ENCODE data around the gene SLC6A18.

SLC6A18 gene

DNA sequence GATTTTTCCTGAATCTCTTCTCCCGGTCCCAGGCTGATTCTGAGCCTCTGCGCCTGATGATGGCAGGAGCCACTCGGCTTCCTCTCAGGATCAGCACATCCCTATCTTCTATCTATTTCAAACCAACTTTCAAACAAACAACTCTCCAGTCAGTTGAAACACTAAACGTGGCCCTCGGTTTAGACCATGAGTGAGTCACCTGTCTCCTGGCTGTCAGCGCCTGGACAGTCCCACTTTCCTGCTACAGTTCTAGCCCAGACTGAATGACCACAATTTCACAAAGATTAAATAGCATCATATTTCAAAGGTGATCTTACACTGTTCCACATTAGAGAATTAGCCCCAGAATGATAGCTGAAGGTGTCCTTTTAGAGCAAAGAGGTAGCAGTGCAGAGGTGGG, 17.6 kb upstream of the SLC6A18 start:
- Histone ChIP-seq H3K27me3 (ENCODE audit: control insufficient read depth, insufficient read depth, low read length) (no peaks in the 10 kb centered on the region), H3K4me3 (ENCODE audit: low read depth, low read length) (no peak overlapping the region), H3K36me3 (ENCODE audit: control insufficient read depth, insufficient read depth, low read length) (no peaks in the 10 kb centered on the region), H3K9ac (ENCODE audit: low read depth, low read length) (no peak overlapping the region), H3K4me1 (ENCODE audit: control insufficient read depth, insufficient read depth, low read length) (no peaks in the 10 kb centered on the region), H3K9me3 (ENCODE audit: control insufficient read depth, insufficient read depth, low read length) (no peaks in the 10 kb centered on the region)

DNA sequence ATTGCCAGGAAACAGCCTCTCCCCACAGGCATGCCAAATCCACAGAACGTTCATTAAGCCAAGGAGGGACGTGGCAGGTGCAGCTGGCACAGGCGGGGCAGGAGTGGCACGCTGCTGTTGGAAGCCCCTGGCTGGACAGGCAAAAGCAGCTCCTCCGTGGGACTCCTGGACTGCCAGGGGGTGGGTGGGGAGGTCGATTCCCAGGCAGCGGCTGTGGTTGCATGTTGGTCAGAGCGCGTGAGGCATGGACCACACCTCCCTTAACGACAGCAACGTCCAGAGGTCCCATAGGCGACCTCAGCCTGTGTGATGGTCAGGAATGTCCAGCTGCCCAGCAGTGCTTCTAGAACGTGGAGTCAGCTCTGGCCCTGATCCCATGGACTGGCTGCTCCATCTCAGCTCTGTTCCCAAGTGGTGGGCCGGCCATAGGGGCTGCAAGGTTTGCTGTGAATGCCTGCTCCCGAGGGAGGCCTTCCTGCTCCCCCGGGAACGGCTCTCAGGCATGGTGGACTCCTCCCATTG, 16.9 kb upstream of the SLC6A18 start:
- Histone ChIP-seq H3K4me1 (ENCODE audit: control insufficient read depth, insufficient read depth, low read length) (no peaks in the 10 kb centered on the region), H3K4me3 (ENCODE audit: low read depth, low read length) (no peak overlapping the region), H3K27me3 (ENCODE audit: control insufficient read depth, insufficient read depth, low read length) (no peaks in the 10 kb centered on the region), H3K9ac (ENCODE audit: low read depth, low read length) (no peak overlapping the region), H3K9me3 (ENCODE audit: control insufficient read depth, insufficient read depth, low read length) (no peaks in the 10 kb centered on the region), H3K36me3 (ENCODE audit: control insufficient read depth, insufficient read depth, low read length) (no peaks in the 10 kb centered on the region)

DNA sequence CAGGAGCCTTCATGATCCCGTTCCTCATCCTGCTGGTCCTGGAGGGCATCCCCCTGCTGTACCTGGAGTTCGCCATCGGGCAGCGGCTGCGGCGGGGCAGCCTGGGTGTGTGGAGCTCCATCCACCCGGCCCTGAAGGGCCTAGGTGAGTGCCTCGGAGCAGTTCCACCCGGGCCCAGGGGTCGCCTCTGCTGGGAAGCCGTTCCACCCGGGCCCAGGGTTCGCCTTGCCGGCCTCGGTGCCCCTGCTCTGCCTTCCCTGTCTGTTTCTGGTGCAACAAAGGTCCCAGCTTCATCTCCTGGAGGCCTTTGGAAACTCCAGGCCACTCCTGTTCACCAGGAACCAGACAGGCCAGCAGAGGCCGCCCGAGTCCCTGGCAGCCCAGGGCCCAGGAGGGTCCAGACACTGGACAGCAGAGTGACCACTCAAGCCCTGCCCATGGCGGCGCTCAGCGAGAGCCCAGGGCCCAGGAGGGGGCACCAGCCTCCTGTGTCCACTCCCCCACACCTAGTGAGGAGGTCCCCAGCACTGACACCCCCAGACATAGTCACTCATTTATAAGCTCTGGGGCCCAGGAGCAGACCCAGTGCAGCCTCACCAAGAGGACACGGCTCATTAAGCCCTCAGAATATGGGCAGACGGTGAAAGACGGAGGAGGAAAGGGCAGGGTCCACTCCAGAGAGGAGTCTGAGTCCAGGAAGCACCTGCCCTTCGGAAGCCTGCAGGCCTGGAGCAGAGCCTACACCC, 16.3 kb upstream of the SLC6A18 start:
- no peak overlapping the region for H3K9ac ChIP-seq (ENCODE audit: low read depth, low read length)
- H3K27me3 ChIP-seq (ENCODE audit: control insufficient read depth, insufficient read depth, low read length), result no peaks in the 10 kb centered on the region
- no peaks in the 10 kb centered on the region for H3K4me1 ChIP-seq (ENCODE audit: control insufficient read depth, insufficient read depth, low read length)

DNA sequence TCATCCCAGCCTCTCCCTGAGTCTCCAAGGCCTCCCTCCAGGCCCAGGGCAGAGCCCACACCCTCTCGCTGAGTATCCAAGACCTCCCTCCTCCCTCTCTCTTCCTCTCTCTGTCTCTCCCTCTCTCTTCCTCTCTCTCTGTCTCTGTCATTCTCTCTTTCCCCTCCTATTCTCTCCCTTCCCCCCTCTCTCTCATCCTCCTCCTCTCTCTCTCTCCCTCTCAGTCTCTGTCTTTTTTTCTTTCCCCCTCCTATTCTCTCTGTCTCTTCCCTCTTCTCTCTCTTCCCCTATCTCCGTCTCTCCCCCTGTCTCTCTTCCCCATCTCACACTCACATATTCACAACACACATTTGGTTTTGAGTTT, 15.7 kb upstream of the SLC6A18 start:
- Histone ChIP-seq H3K36me3 (ENCODE audit: control insufficient read depth, insufficient read depth, low read length) (no peaks in the 10 kb centered on the region), H3K9me3 (ENCODE audit: control insufficient read depth, insufficient read depth, low read length) (no peaks in the 10 kb centered on the region), H3K27me3 (ENCODE audit: control insufficient read depth, insufficient read depth, low read length) (no peaks in the 10 kb centered on the region), H3K4me1 (ENCODE audit: control insufficient read depth, insufficient read depth, low read length) (no peaks in the 10 kb centered on the region), H3K4me3 (ENCODE audit: low read depth, low read length) (no peak overlapping the region), H3K9ac (ENCODE audit: low read depth, low read length) (no peak overlapping the region)

More for the DNA sequence above, 16.3 kb upstream of the SLC6A18 start:
- Histone ChIP-seq H3K36me3 (ENCODE audit: control insufficient read depth, insufficient read depth, low read length) (no peaks in the 10 kb centered on the region), H3K9me3 (ENCODE audit: control insufficient read depth, insufficient read depth, low read length) (no peaks in the 10 kb centered on the region), H3K4me3 (ENCODE audit: low read depth, low read length) (no peak overlapping the region)

DNA sequence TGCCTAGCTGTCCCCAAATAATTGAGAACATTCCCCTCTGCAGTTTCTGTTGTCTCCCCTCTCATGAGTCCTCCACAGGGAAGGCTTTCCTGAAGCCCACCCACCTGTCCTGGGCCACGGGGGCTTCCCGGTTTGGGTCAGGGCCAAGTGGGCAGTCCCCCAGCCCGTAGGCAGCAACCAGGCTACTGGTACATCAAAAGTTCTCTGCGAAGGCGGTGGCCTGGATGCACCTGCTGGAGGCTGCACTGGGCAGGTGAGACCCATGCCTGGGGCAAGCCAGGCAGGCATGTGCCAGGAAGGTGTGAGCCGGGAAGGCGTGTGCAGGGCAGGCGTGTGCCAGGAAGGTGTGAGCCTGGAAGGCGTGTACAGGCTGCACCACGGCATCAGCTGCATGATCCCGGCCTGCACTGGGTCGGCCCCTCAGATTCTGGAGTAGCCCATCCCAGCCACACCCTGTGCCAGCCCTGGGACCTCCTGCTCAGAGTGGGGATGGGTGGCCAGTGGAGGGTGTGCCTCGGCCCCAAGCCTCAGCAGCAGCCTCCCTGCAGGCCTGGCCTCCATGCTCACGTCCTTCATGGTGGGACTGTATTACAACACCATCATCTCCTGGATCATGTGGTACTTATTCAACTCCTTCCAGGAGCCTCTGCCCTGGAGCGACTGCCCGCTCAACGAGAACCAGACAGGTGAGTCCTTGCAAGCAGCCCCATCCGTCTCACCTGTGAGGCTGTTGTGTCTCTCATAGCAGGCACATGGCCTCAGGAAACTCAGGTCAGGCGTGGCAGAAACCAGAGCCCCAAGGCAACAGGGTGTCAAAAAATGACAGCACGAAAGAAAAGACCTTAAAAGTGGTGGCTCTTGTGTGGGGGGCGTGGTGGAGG, 15.0 kb upstream of the SLC6A18 start:
- Histone ChIP-seq H3K27me3 (ENCODE audit: control insufficient read depth, insufficient read depth, low read length) (no peaks in the 10 kb centered on the region), H3K9me3 (ENCODE audit: control insufficient read depth, insufficient read depth, low read length) (no peaks in the 10 kb centered on the region), H3K4me1 (ENCODE audit: control insufficient read depth, insufficient read depth, low read length) (no peaks in the 10 kb centered on the region), H3K36me3 (ENCODE audit: control insufficient read depth, insufficient read depth, low read length) (no peaks in the 10 kb centered on the region), H3K9ac (ENCODE audit: low read depth, low read length) (no peak overlapping the region), H3K4me3 (ENCODE audit: low read depth, low read length) (no peak overlapping the region)

DNA sequence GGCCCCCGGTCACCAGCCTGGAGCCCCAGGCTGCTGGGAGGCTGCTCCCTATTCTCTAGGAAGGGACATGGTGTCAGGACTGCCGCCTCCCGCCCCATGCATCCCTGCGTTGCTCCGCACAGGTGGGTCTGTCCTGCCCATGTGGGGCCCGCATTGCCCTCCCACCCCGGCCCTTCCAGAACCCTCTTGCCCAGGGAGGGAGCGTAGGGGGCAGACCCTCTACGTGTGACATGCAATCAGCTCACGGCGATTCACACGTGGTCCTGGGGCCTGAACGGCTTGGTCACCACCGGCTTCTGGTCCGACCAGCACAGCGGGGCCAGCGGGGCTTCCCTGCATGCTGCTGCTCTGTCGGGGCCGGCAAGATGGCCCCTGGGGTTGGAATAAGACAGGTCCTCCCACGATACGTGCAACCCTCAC, 14.3 kb upstream of the SLC6A18 start:
- Histone ChIP-seq H3K4me3 (ENCODE audit: low read depth, low read length) (no peak overlapping the region), H3K9me3 (ENCODE audit: control insufficient read depth, insufficient read depth, low read length) (no peaks in the 10 kb centered on the region), H3K27me3 (ENCODE audit: control insufficient read depth, insufficient read depth, low read length) (no peaks in the 10 kb centered on the region), H3K36me3 (ENCODE audit: control insufficient read depth, insufficient read depth, low read length) (no peaks in the 10 kb centered on the region), H3K9ac (ENCODE audit: low read depth, low read length) (no peak overlapping the region), H3K4me1 (ENCODE audit: control insufficient read depth, insufficient read depth, low read length) (no peaks in the 10 kb centered on the region)

DNA sequence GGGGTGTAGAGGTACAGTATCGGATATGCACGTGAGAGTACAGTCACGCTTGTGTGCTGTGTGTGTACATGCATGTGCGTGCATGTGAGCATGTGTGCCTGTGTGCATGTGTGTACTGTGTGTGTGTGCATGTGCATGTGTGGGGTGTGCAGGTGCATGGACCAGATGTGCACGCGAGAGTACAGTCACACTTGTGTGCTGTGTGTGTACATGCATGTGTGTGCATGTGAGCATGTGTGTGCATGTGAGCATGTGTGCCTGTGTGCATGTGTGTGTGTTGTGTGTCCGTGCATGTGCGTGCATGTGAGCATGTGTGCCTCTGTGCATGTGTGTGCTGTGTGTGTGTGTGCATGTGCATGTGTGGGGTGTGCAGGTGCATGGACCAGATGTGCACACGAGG, 13.5 kb upstream of the SLC6A18 start:
- H3K36me3 ChIP-seq (ENCODE audit: control insufficient read depth, insufficient read depth, low read length), result no peaks in the 10 kb centered on the region
- no peaks in the 10 kb centered on the region for H3K4me1 ChIP-seq (ENCODE audit: control insufficient read depth, insufficient read depth, low read length)
- H3K4me3 ChIP-seq (ENCODE audit: low read depth, low read length), result no peak overlapping the region
- H3K27me3 ChIP-seq (ENCODE audit: control insufficient read depth, insufficient read depth, low read length), result no peaks in the 10 kb centered on the region
- H3K9me3 ChIP-seq (ENCODE audit: control insufficient read depth, insufficient read depth, low read length), result no peaks in the 10 kb centered on the region
- no peak overlapping the region for H3K9ac ChIP-seq (ENCODE audit: low read depth, low read length)

DNA sequence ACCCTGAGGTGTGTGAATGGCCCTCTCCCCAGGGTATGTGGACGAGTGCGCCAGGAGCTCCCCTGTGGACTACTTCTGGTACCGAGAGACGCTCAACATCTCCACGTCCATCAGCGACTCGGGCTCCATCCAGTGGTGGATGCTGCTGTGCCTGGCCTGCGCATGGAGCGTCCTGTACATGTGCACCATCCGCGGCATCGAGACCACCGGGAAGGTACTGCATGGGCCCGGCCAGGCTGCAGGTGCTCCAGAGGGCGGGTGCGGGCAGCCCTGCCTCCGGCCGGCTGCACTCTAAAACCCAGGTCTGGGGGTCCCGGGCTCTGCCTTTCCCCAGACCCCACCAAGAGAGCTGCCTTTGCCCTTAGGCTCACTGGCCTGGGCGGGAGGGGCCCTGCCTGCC, 12.9 kb upstream of the SLC6A18 start:
- Histone ChIP-seq H3K4me1 (ENCODE audit: control insufficient read depth, insufficient read depth, low read length) (no peaks in the 10 kb centered on the region), H3K9ac (ENCODE audit: low read depth, low read length) (no peak overlapping the region), H3K27me3 (ENCODE audit: control insufficient read depth, insufficient read depth, low read length) (no peaks in the 10 kb centered on the region), H3K9me3 (ENCODE audit: control insufficient read depth, insufficient read depth, low read length) (no peaks in the 10 kb centered on the region), H3K4me3 (ENCODE audit: low read depth, low read length) (no peak overlapping the region), H3K36me3 (ENCODE audit: control insufficient read depth, insufficient read depth, low read length) (no peaks in the 10 kb centered on the region)

DNA sequence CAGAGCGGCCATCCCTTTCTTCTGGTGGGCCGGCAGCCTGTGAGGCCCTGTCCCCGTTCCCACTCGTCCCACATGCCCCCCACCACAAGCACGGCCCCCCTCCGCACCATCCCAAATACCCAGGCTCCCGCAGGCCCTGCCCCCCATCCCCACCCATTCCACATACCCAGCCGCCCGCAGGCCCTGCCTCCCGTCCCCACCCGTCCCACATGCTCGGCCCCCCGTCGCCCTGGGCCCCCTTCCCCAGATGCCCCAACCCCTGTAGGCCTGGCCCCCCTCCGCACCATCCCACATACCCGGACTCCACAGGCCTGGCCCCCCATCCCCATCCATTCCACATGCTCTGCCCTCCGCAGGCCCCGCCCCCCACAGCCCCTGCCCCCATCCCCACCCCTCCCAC, 12.3 kb upstream of the SLC6A18 start:
- Histone ChIP-seq H3K4me1 (ENCODE audit: control insufficient read depth, insufficient read depth, low read length) (no peaks in the 10 kb centered on the region), H3K9me3 (ENCODE audit: control insufficient read depth, insufficient read depth, low read length) (no peaks in the 10 kb centered on the region), H3K27me3 (ENCODE audit: control insufficient read depth, insufficient read depth, low read length) (no peaks in the 10 kb centered on the region), H3K9ac (ENCODE audit: low read depth, low read length) (no peak overlapping the region), H3K4me3 (ENCODE audit: low read depth, low read length) (no peak overlapping the region), H3K36me3 (ENCODE audit: control insufficient read depth, insufficient read depth, low read length) (no peaks in the 10 kb centered on the region)

DNA sequence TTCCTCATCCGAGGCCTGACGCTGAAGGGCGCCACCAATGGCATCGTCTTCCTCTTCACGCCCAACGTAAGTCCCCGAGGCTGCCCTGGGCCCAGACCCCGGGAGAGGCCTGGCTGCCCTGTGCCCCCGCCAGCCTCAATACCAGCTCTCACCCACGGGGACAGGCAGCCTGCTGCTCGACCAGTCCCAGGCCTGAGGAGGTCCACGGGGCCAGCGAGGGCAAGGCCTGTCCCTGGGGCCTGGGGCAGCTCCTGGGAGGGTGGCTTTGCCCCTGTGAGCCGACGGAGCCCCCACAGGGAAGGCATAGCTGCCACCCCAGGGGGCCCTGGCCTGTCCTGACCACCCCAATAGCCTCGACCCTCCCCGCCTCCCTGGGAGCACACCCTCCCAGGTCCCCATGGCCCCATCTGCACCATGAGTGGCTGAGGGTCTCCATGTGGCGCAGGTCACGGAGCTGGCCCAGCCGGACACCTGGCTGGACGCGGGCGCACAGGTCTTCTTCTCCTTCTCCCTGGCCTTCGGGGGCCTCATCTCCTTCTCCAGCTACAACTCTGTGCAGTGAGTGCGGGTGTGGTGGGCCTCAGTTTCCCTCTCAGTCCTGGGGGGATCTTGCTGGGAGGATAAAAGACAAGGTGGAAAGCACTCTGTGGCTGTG, 11.5 kb upstream of the SLC6A18 start:
- H3K27me3 ChIP-seq (ENCODE audit: control insufficient read depth, insufficient read depth, low read length), result no peaks in the 10 kb centered on the region
- H3K4me3 ChIP-seq (ENCODE audit: low read depth, low read length), result no peak overlapping the region
- no peaks in the 10 kb centered on the region for H3K36me3 ChIP-seq (ENCODE audit: control insufficient read depth, insufficient read depth, low read length)
- no peak overlapping the region for H3K9ac ChIP-seq (ENCODE audit: low read depth, low read length)
- no peaks in the 10 kb centered on the region for H3K4me1 ChIP-seq (ENCODE audit: control insufficient read depth, insufficient read depth, low read length)
- no peaks in the 10 kb centered on the region for H3K9me3 ChIP-seq (ENCODE audit: control insufficient read depth, insufficient read depth, low read length)

DNA sequence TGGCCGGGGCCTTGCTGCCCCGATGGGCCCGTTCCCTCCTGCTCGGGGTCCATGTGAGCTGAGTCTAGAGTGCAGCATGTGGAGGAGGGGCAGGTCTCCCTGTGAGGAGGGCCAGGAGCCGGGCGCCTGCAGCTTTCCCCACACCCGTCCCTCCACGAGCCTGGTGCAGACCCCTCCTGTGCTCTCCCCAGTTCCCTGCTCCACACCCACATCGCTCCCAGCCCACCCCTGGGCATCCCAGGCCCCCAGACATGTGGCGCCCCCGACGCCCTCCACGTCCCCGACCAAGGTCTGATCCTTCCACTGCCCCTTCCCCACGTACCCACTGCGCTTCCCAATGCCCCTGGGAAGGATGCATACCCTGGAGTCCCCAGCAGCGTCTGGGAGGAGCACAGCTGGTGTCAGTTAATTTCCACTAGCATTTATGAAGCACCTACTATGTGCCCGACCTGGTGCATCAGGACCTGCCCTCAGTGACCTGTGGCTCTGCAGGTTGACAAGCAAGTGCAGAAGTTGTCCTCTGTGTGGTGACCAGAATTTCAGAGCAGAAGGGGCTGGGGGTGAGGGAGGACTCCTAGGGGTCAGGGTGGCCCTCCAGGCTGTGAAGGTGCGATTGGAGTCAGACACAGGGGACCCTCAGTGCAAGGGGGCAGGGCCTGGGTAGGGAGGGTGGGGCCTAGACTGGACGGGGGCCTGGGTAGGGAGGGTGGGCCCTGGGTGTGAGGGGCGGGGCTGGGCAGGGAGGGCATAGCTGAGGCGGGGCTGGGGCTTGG, 10.8 kb upstream of the SLC6A18 start:
- H3K27me3 ChIP-seq (ENCODE audit: control insufficient read depth, insufficient read depth, low read length), result no peaks in the 10 kb centered on the region
- no peak overlapping the region for H3K4me3 ChIP-seq (ENCODE audit: low read depth, low read length)
- no peaks in the 10 kb centered on the region for H3K36me3 ChIP-seq (ENCODE audit: control insufficient read depth, insufficient read depth, low read length)
- no peak overlapping the region for H3K9ac ChIP-seq (ENCODE audit: low read depth, low read length)
- no peaks in the 10 kb centered on the region for H3K9me3 ChIP-seq (ENCODE audit: control insufficient read depth, insufficient read depth, low read length)
- H3K4me1 ChIP-seq (ENCODE audit: control insufficient read depth, insufficient read depth, low read length), result no peaks in the 10 kb centered on the region
